Keratinocyte (primary cell): ENCODE results near the gene ARHGAP10. TPM values are rescaled to one million over a fixed set of nuclear protein-coding genes. Genes with fewer than 3 reads are reported as not detected.

Experiments
- DNase-seq: peaks from one replicate; pipeline ENCODE4 v3.0.0-alpha.2; 2011; ENCODE audit warnings: low read depth, missing footprints, low spot score
- FAIRE-seq: peaks from 2 replicates; lab custom pipeline; 2011; peaks lifted over from hg19 to GRCh38; lab: Jason Lieb, UNC
- H2AFZ ChIP-seq: 2 replicates; pipeline ENCODE4 v1.6.0; 2012; ENCODE audit warnings: low read length, control low read depth, inconsistent platforms; ENCODE audit not compliant: control insufficient read depth
- H3K27ac ChIP-seq: 2 replicates; pipeline ENCODE4 v1.5.1; 2011; ENCODE audit warnings: low read length; ENCODE audit not compliant: control insufficient read depth, insufficient read depth
- H3K27me3 ChIP-seq: 3 replicates; pipeline ENCODE4 v1.6.0; 2011; ENCODE audit warnings: low read length; ENCODE audit not compliant: control insufficient read depth, insufficient read depth; ENCODE audit errors: extremely low read depth
- H3K36me3 ChIP-seq, 2 experiments: 2 replicates in 1 of 2; 3 replicates in 1 of 2; pipeline ENCODE4 v1.5.1; 2011; ENCODE audit warnings: low read length in 2 of 2, mild to moderate bottlenecking in 1 of 2; ENCODE audit not compliant: control insufficient read depth in 2 of 2, insufficient read depth in 2 of 2; ENCODE audit errors: extremely low read depth in 1 of 2
- H3K4me1 ChIP-seq: 3 replicates; pipeline ENCODE4 v1.5.1; 2011; ENCODE audit warnings: low read length; ENCODE audit not compliant: control insufficient read depth, insufficient read depth; ENCODE audit errors: extremely low read depth
- H3K4me2 ChIP-seq: 3 replicates; pipeline ENCODE4 v1.6.0; 2011; ENCODE audit warnings: low read depth, low read length; ENCODE audit not compliant: control insufficient read depth, insufficient read depth; ENCODE audit errors: extremely low read depth
- H3K4me3 ChIP-seq, 3 experiments: fragments of 200-600 bp in 1 of 3; sonication (generic) in 1 of 3; 2 replicates in 2 of 3; 3 replicates in 1 of 3; pipeline ENCODE4 v1.5.1; 2011 to 2016; ENCODE audit warnings: low read length in 3 of 3, mild to moderate bottlenecking in 3 of 3, control low read depth in 2 of 3, inconsistent platforms in 1 of 3, low read depth in 1 of 3, mixed read lengths in 1 of 3, mixed run types in 1 of 3, moderate library complexity in 1 of 3; ENCODE audit not compliant: control insufficient read depth in 2 of 3, insufficient read depth in 2 of 3; ENCODE audit errors: extremely low read depth in 1 of 3
- H3K79me2 ChIP-seq: 2 replicates; pipeline ENCODE4 v1.6.0; 2012; ENCODE audit warnings: low read length; ENCODE audit not compliant: control insufficient read depth, insufficient read depth
- H3K9ac ChIP-seq: 3 replicates; pipeline ENCODE4 v1.6.0; 2011; ENCODE audit warnings: low read length; ENCODE audit not compliant: control insufficient read depth, insufficient read depth; ENCODE audit errors: extremely low read depth
- H3K9me1 ChIP-seq: 3 replicates; pipeline ENCODE4 v1.6.0; 2011; ENCODE audit warnings: low read length; ENCODE audit not compliant: control insufficient read depth, insufficient read depth; ENCODE audit errors: extremely low read depth
- H3K9me3 ChIP-seq: 2 replicates; pipeline ENCODE4 v1.5.1; 2012; ENCODE audit warnings: low read depth, low read length; ENCODE audit not compliant: control insufficient read depth
- H4K20me1 ChIP-seq: 3 replicates; pipeline ENCODE4 v1.6.0; 2011; ENCODE audit warnings: low read length; ENCODE audit not compliant: control insufficient read depth, insufficient read depth; ENCODE audit errors: extremely low read depth
- EZH2 ChIP-seq: IDR thresholded peaks from one replicate; pipeline ENCODE4 v1.6.1; 2012; ENCODE audit warnings: inconsistent platforms, mild to moderate bottlenecking, low read length, moderate library complexity
- dilution Hi-C: fragments of 300-500 bp; cut with MboI; formaldehyde crosslinking; loops from one replicate; pipeline ENCODE4 v1.7.0; 2020; ENCODE audit warnings: low sequenced_read_pairs; ENCODE audit not compliant: extremely low pct_ligation_motif_present
- polyA plus RNA-seq, 5 experiments: library from polyadenylated mRNA; depleted of rRNA in 3 of 5; stranded (reverse) in 3 of 5; stranded (forward) in 1 of 5; unstranded in 1 of 5; fragments of >200 nt; gene quantifications; 1 replicate in 1 of 5; 2 replicates in 3 of 5; 3 replicates in 1 of 5; pipeline versions ENCODE4 v1.2.1 to v1.2.3, GENCODE V29; 2011 to 2012; ENCODE audit warnings: missing spikeins in 2 of 5, low read depth in 1 of 5, low replicate concordance in 1 of 5
- TF ChIP-seq, protein P1 (sequence below), 3 experiments: IDR thresholded peaks in 1 of 3; conservative IDR thresholded peaks in 1 of 3; optimal IDR thresholded peaks in 1 of 3; 2 replicates in 2 of 3; 3 replicates in 1 of 3; pipeline versions ENCODE3 to v1.5.1; 2011; ENCODE audit warnings: low read length in 3 of 3, mild to moderate bottlenecking in 3 of 3, moderate library complexity in 2 of 3, control low read depth in 1 of 3, inconsistent platforms in 1 of 3; ENCODE audit not compliant: insufficient read depth in 2 of 3; ENCODE audit errors: extremely low read depth in 1 of 3

Gene ARHGAP10
- polyA plus RNA-seq, 1 donor (not counting 4 experiments of a cell fraction or from before 2014, with no cell fraction given) = 18.7 TPM

DNA sequence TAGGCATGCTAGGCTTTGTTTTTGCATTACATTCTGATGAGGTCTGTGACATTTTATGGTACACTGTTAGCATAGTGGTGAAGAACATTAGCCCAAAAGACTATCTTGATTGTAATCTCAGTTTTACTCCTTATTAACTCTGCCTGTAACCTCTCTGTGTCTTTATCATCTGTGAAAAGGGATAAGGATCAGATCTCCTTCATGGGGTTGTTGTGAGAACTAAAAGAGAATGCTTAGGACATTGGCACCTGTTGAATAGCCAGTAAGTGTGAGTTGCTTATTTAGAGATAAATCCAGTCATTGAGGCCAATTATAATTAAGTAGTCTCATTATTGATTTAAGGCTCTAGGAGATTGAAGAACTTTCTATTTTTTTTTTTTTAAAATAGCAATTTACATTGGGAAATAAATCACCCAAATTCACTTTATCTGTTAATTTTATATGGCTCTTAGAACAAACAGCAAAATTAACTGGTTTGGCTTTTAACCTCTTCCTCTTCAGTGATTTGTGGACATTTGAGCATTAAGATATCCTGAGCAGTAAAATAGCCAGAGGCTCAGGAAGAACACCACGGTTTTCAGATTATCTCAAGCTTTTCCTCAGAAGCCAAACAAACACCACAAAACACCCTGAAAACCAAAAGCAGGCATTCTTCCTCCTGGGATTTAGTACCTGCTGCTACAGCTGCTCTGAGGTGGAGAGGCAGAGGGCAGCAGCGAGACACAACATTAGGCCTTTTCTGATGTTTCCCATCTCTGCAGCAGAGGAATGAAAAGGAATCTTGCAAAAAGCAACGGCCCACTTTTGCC is 192.9 kb downstream of the ARHGAP10 start:
- Histone ChIP-seq H3K36me3 (peaks cover 2 to 8% of the 10 kb centered on the region in 2 experiments), H3K4me1 (no peaks in the 10 kb centered on the region), H3K4me3 (no peak overlapping the region), H3K9ac (no peak overlapping the region), H4K20me1 (no peaks in the 10 kb centered on the region), H3K27me3 (no peaks in the 10 kb centered on the region), H3K79me2 (no peaks in the 10 kb centered on the region), H3K27ac (no peak overlapping the region), H3K4me2 (no peak overlapping the region), H2AFZ (no peak overlapping the region), H3K9me1 (no peaks in the 10 kb centered on the region), H3K9me3 (no peaks in the 10 kb centered on the region)
- FAIRE-seq (peak; percentile 49), DNase-seq (no peak)
- TF ChIP-seq, protein P1, sequence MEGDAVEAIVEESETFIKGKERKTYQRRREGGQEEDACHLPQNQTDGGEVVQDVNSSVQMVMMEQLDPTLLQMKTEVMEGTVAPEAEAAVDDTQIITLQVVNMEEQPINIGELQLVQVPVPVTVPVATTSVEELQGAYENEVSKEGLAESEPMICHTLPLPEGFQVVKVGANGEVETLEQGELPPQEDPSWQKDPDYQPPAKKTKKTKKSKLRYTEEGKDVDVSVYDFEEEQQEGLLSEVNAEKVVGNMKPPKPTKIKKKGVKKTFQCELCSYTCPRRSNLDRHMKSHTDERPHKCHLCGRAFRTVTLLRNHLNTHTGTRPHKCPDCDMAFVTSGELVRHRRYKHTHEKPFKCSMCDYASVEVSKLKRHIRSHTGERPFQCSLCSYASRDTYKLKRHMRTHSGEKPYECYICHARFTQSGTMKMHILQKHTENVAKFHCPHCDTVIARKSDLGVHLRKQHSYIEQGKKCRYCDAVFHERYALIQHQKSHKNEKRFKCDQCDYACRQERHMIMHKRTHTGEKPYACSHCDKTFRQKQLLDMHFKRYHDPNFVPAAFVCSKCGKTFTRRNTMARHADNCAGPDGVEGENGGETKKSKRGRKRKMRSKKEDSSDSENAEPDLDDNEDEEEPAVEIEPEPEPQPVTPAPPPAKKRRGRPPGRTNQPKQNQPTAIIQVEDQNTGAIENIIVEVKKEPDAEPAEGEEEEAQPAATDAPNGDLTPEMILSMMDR (optimal IDR thresholded peaks at IDR 0.05 in 1 of 3, IDR thresholded peaks at IDR 0.05 in 1 of 3, conservative IDR thresholded peaks at IDR 0.05 in 1 of 3; ENCODE audit: extremely low read depth in 1 of 3, insufficient read depth in 2 of 3, low read length in 3 of 3) = peak; percentile 43 to 69 (median 46)
- TF ChIP-seq EZH2 = no peak
- dilution Hi-C loops = no loop called here

DNA sequence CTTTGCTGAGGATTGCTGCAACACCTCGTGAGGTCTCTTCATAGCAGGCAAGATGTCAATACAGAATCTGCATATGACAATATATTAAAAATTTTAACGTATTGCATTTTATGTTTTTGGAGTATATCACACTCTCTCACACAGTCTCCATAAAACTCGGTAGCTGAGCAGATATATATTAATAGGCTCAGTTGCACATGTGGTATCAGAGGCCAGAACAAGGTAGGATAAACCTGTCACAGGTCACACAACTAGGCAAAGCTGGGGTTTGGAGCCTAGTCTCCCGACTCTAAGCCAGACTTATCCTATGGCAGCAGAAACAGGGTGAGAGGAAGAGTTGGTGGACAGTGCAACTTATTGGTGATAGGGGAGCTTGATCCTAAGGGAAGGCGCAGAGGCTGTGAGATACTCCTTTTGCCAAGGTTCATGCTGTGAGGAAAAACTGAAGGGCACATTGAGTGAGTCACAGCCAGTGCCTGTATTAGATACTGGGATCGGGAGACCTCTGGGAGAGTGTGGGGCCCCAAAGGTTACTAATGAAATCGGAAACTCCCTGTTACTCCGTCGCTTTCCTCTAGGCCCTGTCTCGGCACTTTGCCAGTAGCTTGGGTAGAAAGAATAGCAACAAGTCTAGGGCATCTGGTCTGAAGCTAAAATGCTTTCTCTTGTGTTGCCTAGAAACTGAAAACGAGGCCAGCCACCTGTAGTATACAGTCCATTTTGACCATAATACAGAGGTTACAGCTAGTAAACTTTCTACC is 195.7 kb downstream of the ARHGAP10 start:
- Histone ChIP-seq H3K27me3 (no peaks in the 10 kb centered on the region), H3K9me3 (no peaks in the 10 kb centered on the region), H3K27ac (no peak overlapping the region), H3K4me2 (no peak overlapping the region), H3K4me1 (no peaks in the 10 kb centered on the region), H3K36me3 (peaks cover 0 to 6% of the 10 kb centered on the region in 2 experiments), H2AFZ (no peak overlapping the region), H3K9me1 (no peaks in the 10 kb centered on the region), H3K9ac (no peak overlapping the region), H3K4me3 (no peak overlapping the region), H4K20me1 (no peaks in the 10 kb centered on the region), H3K79me2 (no peaks in the 10 kb centered on the region)
- dilution Hi-C loops = no loop called here
- DNase-seq = no peak
- no peak for TF ChIP-seq EZH2
- TF ChIP-seq, protein P1 (optimal IDR thresholded peaks at IDR 0.05 in 1 of 3, IDR thresholded peaks at IDR 0.05 in 1 of 3, conservative IDR thresholded peaks at IDR 0.05 in 1 of 3; ENCODE audit: extremely low read depth in 1 of 3, insufficient read depth in 2 of 3, low read length in 3 of 3) = no peak
- no peak for FAIRE-seq
